GM19239 (cell line): ENCODE measurements around the gene GDPD3.
A peak's percentile ranks its signal among the peaks of the same experiment; 100 is the strongest.

Experiments
- DNase-seq: peaks from one replicate; pipeline ENCODE4 v3.0.0; 2011; ENCODE audit warnings: low spot score; ENCODE audit not compliant: insufficient read length
- FAIRE-seq: peaks from 2 replicates; lab custom pipeline; 2011; peaks lifted over from hg19 to GRCh38; lab: Jason Lieb, UNC

GDPD3 gene

GRCh38 chr16:30063893-30064728 is 49.2 kb downstream of the GDPD3 start:
- peak; percentile 84 for FAIRE-seq
- peak; percentile 69 for DNase-seq

GRCh38 chr16:30063278-30063892 is 50.0 kb downstream of the GDPD3 start:
- FAIRE-seq: no peak
- no peak for DNase-seq

GRCh38 chr16:30060836-30061554 is 52.3 kb downstream of the GDPD3 start:
- DNase-seq (no peak), FAIRE-seq (no peak)

- FAIRE-seq: no peak
- no peak for DNase-seq
These were observed 53.0 kb downstream of the GDPD3 start for GRCh38 chr16:30060346-30060745.

- peak; percentile 70 for FAIRE-seq
- DNase-seq: no peak
These were observed 58.3 kb downstream of the GDPD3 start for GRCh38 chr16:30054959-30055553.
